ENCODE results near the gene F11R. TPM values are rescaled to one million over a fixed set of nuclear protein-coding genes. Genes with fewer than 3 reads are reported as not detected.

The F11R gene
- total and polyA plus RNA-seq, 2 of the 13 experiments (the other 11 are each of a cell fraction or from before 2014, with no cell fraction given): 95.8 to 105 TPM

DNA sequence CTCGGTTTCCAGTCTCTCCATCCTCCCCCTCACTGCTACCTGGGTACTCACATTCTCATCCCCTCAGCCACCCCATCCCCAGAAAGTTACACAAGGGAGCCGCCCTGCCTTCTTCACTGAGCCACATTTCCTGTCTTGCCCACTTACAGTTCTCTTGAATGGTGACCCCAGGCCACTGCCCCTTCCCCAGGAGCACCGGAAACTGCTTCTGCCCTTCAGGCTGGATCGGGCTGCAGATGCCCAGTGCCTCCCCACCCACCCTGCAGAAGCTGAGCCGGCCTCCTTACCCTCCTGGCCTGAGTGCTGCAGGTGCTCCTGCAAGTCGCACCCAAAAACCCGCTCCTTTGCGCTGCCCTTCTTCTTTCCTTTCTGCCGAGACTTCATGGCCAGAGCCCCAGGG, 48.3 kb upstream of the F11R start:
- TF ChIP-seq, protein P1, sequence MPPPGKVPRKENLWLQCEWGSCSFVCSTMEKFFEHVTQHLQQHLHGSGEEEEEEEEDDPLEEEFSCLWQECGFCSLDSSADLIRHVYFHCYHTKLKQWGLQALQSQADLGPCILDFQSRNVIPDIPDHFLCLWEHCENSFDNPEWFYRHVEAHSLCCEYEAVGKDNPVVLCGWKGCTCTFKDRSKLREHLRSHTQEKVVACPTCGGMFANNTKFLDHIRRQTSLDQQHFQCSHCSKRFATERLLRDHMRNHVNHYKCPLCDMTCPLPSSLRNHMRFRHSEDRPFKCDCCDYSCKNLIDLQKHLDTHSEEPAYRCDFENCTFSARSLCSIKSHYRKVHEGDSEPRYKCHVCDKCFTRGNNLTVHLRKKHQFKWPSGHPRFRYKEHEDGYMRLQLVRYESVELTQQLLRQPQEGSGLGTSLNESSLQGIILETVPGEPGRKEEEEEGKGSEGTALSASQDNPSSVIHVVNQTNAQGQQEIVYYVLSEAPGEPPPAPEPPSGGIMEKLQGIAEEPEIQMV (CRISPR knock-in tag; IDR thresholded peaks at IDR 0.05; ENCODE audit: low read depth): no peak
- TF ChIP-seq SIX4 (CRISPR knock-in tag; IDR thresholded peaks at IDR 0.05) (no peak), CCAR2 (optimal IDR thresholded peaks at IDR 0.05; ENCODE audit: low read depth, low read length) (no peak), ZNF468 (CRISPR knock-in tag; IDR thresholded peaks at IDR 0.05) (no peak), HOXD1 (CRISPR knock-in tag; IDR thresholded peaks at IDR 0.05) (no peak), ZFAT (CRISPR knock-in tag; conservative IDR thresholded peaks at IDR 0.05) (no peak), ZNF570 (CRISPR knock-in tag; IDR thresholded peaks at IDR 0.05; ENCODE audit: borderline replicate concordance) (no peak), ZNF432 (CRISPR knock-in tag; IDR thresholded peaks at IDR 0.05; ENCODE audit: borderline replicate concordance) (no peak)
- TF ChIP-seq, protein P2, sequence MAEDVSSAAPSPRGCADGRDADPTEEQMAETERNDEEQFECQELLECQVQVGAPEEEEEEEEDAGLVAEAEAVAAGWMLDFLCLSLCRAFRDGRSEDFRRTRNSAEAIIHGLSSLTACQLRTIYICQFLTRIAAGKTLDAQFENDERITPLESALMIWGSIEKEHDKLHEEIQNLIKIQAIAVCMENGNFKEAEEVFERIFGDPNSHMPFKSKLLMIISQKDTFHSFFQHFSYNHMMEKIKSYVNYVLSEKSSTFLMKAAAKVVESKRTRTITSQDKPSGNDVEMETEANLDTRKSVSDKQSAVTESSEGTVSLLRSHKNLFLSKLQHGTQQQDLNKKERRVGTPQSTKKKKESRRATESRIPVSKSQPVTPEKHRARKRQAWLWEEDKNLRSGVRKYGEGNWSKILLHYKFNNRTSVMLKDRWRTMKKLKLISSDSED (CRISPR knock-in tag; IDR thresholded peaks at IDR 0.05): no peak
- TF ChIP-seq, protein P3, sequence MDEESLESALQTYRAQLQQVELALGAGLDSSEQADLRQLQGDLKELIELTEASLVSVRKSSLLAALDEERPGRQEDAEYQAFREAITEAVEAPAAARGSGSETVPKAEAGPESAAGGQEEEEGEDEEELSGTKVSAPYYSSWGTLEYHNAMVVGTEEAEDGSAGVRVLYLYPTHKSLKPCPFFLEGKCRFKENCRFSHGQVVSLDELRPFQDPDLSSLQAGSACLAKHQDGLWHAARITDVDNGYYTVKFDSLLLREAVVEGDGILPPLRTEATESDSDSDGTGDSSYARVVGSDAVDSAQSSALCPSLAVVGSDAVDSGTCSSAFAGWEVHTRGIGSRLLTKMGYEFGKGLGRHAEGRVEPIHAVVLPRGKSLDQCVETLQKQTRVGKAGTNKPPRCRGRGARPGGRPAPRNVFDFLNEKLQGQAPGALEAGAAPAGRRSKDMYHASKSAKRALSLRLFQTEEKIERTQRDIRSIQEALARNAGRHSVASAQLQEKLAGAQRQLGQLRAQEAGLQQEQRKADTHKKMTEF (CRISPR knock-in tag; IDR thresholded peaks at IDR 0.05): no peak
- Histone ChIP-seq H3K9ac (ENCODE audit: insufficient read depth, low read depth, low read length) (no peak overlapping the region), H3K36me3 (replicated peaks in 1 of 2; ENCODE audit: control insufficient read depth in 1 of 2, insufficient read depth in 2 of 2, low read length in 2 of 2) (no peaks in the 10 kb centered on the region), H4K20me1 (ENCODE audit: insufficient read depth, low read length) (no peaks in the 10 kb centered on the region), H3K9me3 (ENCODE audit: low read length) (no peaks in the 10 kb centered on the region), H3K27ac (ENCODE audit: extremely low read length, insufficient read depth, low read length) (no peak overlapping the region), H3K4me3 (replicated peaks in 1 of 3; ENCODE audit: insufficient read depth in 1 of 3, low read depth in 2 of 3, low read length in 3 of 3) (no peak overlapping the region), H3K4me2 (ENCODE audit: low read depth, low read length) (no peak overlapping the region), H3K79me2 (ENCODE audit: insufficient read depth, low read length) (no peaks in the 10 kb centered on the region), H2AFZ (ENCODE audit: low read length) (no peak overlapping the region), H3K27me3 (ENCODE audit: control insufficient read depth in 1 of 2, insufficient read depth in 2 of 2, low read length in 2 of 2) (no peaks in the 10 kb centered on the region), H3K4me1 (ENCODE audit: insufficient read depth, low read length) (peaks cover 25% of the 10 kb centered on the region)
- WGBS (ENCODE audit: low lambda C conversion rate): 82% methylated on average over 9 of the region's 9 CpGs
- DNase-seq (ENCODE audit: low spot score) (no peak), FAIRE-seq (no peak), ATAC-seq (no peak)
- ChIA-PET CTCF (ENCODE audit: low intra/inter-chr PET ratio, low total read pairs) (no interaction called here), POLR2A (no interaction called here)
- BruUV-seq (replicated peaks): no TSS peak
- in situ Hi-C loops (cut with HindIII; ENCODE audit: extremely low pct_ligation_motif_present, low pct_unique_long_range_greater_than_20kb): no loop called here
- intact Hi-C loops (cut with micrococcal nuclease; ENCODE audit: unreplicated experiment): no loop called here

Measured in HepG2 (cell line).